GM10266 (cell line): ENCODE data around the gene OGFR.

ENCODE experiments used
- DNase-seq: peaks from one replicate; pipeline ENCODE4 v3.0.0; 2012; ENCODE audit errors: extremely low spot score
- CTCF ChIP-seq: IDR thresholded peaks from 2 replicates; pipeline ENCODE4 v1.5.1; 2012; ENCODE audit warnings: mild to moderate bottlenecking, low read depth; ENCODE audit not compliant: control insufficient read depth, insufficient read depth; ENCODE audit errors: missing control alignments

OGFR gene

GRCh38 chr20:62785393-62785792 lies 19.2 kb upstream of the OGFR start:
- DNase-seq: no peak
- no peak for TF ChIP-seq CTCF

- no peak for DNase-seq
- TF ChIP-seq CTCF: no peak
These were observed 18.5 kb upstream of the OGFR start for GRCh38 chr20:62786157-62786556.

DNA sequence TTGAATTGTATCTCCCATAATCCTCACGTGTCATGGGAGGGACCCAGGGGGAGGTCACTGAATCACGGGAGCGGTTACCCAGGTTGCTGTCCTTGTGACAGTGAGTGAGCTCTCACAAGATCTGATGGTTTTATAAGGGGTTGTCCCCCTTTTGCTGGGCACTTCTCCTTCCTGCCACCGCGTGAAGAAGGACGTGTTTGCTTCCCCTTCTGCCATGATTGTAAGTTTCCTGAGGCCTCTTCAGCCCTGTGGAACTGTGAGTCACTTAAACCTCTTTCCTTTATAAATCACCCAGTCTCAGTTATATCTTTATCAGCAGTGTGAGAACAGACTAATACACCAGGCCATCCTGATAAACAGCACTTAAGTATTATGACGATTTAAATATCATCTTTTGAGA lies 17.3 kb upstream of the OGFR start:
- no peak for DNase-seq
- TF ChIP-seq CTCF: no peak

- no peak for TF ChIP-seq CTCF
- no peak for DNase-seq
These were observed 16.8 kb upstream of the OGFR start for GRCh38 chr20:62787866-62788265.

- no peak for TF ChIP-seq CTCF
- no peak for DNase-seq
These were observed 16.0 kb upstream of the OGFR start for GRCh38 chr20:62788607-62789006.

DNA sequence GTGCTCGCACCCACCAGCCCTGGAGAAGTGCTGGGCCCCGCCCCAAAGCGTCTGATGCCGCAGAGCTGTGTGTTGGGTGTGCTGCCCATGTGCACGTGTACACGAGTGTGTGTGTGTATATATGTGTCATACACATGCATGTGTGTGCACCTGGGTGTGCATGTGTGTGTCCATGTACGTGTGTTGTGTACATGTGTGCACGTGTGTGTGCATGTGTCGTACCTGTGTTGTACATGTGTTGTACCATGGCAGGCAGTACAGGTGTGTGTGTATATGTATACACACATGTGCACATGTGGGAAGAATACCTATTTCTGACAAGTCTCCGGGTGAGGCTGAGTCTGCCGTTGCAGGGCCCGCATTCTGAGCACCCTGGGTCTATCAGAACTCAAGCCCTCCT lies 14.6 kb upstream of the OGFR start:
- TF ChIP-seq CTCF: no peak
- no peak for DNase-seq

GRCh38 chr20:62791301-62792181 lies 13.1 kb upstream of the OGFR start:
- peak; percentile 84 for DNase-seq
- TF ChIP-seq CTCF: peak; percentile 85
